Measurements from ENCODE around the gene FREM1. TPM values are rescaled to one million over a fixed set of nuclear protein-coding genes. Genes with fewer than 3 reads are reported as not detected.

FREM1 gene
- total and polyA plus RNA-seq, 2 experiments from 2014 or later, result 0.78 to 3.1 TPM

- no peaks in the 10 kb centered on the region for H3K9me3 Mint-ChIP-seq
- H3K79me2 ChIP-seq (replicated peaks; ENCODE audit: insufficient read depth), result no peaks in the 10 kb centered on the region
- no peaks in the 10 kb centered on the region for H3K36me3 ChIP-seq (ENCODE audit: insufficient read depth)
- peaks cover 5% of the 10 kb centered on the region; the same call in 2 of the 3 replicates for H3K4me1 Mint-ChIP-seq
- no peaks in the 10 kb centered on the region for H3K36me3 Mint-ChIP-seq (ENCODE audit: low read depth)
- no peaks in the 10 kb centered on the region for H3K27me3 ChIP-seq (ENCODE audit: insufficient read depth)
- H3K4me2 ChIP-seq, result no peak overlapping the region
- no peak overlapping the region for H3K4me3 Mint-ChIP-seq
- H3F3A ChIP-seq (replicated peaks; ENCODE audit: low read depth), result no peaks in the 10 kb centered on the region
- H2AFZ ChIP-seq, result no peak overlapping the region
- H3K9me2 ChIP-seq (ENCODE audit: insufficient read depth), result no peaks in the 10 kb centered on the region
- no peaks in the 10 kb centered on the region for H4K20me1 ChIP-seq (replicated peaks; ENCODE audit: insufficient read depth)
- H3K4me1 ChIP-seq (ENCODE audit: insufficient read depth), result no peaks in the 10 kb centered on the region
- DNase-seq (ENCODE audit: low spot score) (no peak), ATAC-seq (no peak)
- H3K27me3 Mint-ChIP-seq (ENCODE audit: insufficient read depth, low read depth, poor library complexity), result no peaks in the 10 kb centered on the region
- TF ChIP-seq ETS1 (IDR thresholded peaks at IDR 0.05), result no peak
- TF ChIP-seq CREB1 (CRISPR knock-in tag; IDR thresholded peaks at IDR 0.05; ENCODE audit: low read depth), result no peak
- TF ChIP-seq ZNF114 (CRISPR knock-in tag; IDR thresholded peaks at IDR 0.05), result no peak
- no peak for TF ChIP-seq EZH2 (IDR thresholded peaks at IDR 0.05; ENCODE audit: low read depth, unreplicated experiment)
- TF ChIP-seq, protein P1, sequence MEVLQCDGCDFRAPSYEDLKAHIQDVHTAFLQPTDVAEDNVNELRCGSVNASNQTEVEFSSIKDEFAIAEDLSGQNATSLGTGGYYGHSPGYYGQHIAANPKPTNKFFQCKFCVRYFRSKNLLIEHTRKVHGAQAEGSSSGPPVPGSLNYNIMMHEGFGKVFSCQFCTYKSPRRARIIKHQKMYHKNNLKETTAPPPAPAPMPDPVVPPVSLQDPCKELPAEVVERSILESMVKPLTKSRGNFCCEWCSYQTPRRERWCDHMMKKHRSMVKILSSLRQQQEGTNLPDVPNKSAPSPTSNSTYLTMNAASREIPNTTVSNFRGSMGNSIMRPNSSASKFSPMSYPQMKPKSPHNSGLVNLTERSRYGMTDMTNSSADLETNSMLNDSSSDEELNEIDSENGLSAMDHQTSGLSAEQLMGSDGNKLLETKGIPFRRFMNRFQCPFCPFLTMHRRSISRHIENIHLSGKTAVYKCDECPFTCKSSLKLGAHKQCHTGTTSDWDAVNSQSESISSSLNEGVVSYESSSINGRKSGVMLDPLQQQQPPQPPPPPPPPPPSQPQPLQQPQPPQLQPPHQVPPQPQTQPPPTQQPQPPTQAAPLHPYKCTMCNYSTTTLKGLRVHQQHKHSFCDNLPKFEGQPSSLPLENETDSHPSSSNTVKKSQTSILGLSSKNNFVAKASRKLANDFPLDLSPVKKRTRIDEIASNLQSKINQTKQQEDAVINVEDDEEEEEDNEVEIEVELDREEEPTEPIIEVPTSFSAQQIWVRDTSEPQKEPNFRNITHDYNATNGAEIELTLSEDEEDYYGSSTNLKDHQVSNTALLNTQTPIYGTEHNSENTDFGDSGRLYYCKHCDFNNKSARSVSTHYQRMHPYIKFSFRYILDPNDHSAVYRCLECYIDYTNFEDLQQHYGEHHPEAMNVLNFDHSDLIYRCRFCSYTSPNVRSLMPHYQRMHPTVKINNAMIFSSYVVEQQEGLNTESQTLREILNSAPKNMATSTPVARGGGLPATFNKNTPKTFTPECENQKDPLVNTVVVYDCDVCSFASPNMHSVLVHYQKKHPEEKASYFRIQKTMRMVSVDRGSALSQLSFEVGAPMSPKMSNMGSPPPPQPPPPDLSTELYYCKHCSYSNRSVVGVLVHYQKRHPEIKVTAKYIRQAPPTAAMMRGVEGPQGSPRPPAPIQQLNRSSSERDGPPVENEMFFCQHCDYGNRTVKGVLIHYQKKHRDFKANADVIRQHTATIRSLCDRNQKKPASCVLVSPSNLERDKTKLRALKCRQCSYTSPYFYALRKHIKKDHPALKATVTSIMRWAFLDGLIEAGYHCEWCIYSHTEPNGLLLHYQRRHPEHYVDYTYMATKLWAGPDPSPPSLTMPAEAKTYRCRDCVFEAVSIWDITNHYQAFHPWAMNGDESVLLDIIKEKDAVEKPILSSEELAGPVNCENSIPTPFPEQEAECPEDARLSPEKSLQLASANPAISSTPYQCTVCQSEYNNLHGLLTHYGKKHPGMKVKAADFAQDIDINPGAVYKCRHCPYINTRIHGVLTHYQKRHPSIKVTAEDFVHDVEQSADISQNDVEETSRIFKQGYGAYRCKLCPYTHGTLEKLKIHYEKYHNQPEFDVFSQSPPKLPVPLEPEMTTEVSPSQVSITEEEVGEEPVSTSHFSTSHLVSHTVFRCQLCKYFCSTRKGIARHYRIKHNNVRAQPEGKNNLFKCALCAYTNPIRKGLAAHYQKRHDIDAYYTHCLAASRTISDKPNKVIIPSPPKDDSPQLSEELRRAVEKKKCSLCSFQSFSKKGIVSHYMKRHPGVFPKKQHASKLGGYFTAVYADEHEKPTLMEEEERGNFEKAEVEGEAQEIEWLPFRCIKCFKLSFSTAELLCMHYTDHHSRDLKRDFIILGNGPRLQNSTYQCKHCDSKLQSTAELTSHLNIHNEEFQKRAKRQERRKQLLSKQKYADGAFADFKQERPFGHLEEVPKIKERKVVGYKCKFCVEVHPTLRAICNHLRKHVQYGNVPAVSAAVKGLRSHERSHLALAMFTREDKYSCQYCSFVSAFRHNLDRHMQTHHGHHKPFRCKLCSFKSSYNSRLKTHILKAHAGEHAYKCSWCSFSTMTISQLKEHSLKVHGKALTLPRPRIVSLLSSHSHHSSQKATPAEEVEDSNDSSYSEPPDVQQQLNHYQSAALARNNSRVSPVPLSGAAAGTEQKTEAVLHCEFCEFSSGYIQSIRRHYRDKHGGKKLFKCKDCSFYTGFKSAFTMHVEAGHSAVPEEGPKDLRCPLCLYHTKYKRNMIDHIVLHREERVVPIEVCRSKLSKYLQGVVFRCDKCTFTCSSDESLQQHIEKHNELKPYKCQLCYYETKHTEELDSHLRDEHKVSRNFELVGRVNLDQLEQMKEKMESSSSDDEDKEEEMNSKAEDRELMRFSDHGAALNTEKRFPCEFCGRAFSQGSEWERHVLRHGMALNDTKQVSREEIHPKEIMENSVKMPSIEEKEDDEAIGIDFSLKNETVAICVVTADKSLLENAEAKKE (CRISPR knock-in tag; IDR thresholded peaks at IDR 0.05), result no peak
- TF ChIP-seq STAT1 (IDR thresholded peaks at IDR 0.05; ENCODE audit: unreplicated experiment), result no peak
- no peak for TF ChIP-seq EZH2phosphoT487 (IDR thresholded peaks at IDR 0.05; ENCODE audit: unreplicated experiment)
- TF ChIP-seq NANOG (IDR thresholded peaks at IDR 0.05; ENCODE audit: borderline replicate concordance), result no peak
- TF ChIP-seq JUNB (IDR thresholded peaks at IDR 0.05; ENCODE audit: unreplicated experiment), result no peak
- TF ChIP-seq POLR2AphosphoS5 (IDR thresholded peaks at IDR 0.05; ENCODE audit: low read depth), result no peak
- TF ChIP-seq, protein P2, sequence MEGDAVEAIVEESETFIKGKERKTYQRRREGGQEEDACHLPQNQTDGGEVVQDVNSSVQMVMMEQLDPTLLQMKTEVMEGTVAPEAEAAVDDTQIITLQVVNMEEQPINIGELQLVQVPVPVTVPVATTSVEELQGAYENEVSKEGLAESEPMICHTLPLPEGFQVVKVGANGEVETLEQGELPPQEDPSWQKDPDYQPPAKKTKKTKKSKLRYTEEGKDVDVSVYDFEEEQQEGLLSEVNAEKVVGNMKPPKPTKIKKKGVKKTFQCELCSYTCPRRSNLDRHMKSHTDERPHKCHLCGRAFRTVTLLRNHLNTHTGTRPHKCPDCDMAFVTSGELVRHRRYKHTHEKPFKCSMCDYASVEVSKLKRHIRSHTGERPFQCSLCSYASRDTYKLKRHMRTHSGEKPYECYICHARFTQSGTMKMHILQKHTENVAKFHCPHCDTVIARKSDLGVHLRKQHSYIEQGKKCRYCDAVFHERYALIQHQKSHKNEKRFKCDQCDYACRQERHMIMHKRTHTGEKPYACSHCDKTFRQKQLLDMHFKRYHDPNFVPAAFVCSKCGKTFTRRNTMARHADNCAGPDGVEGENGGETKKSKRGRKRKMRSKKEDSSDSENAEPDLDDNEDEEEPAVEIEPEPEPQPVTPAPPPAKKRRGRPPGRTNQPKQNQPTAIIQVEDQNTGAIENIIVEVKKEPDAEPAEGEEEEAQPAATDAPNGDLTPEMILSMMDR (conservative IDR thresholded peaks at IDR 0.05; ENCODE audit: low read depth in 2 of 2), result no peak
- no peak overlapping the region for H3K4me3 ChIP-seq
- H3K27ac ChIP-seq (ENCODE audit: low read depth), result no peak overlapping the region
- H3K27ac Mint-ChIP-seq, result no peak overlapping the region
Measured at GRCh38 chr9:14770592-14770991, 139.6 kb downstream of the FREM1 start.
